T-helper 17 cell (primary cell): ENCODE results near the gene CAMSAP1. TPM values are rescaled to one million over a fixed set of nuclear protein-coding genes. Genes with fewer than 3 reads are reported as not detected.
A peak's percentile ranks its signal among the peaks of the same experiment; 100 is the strongest.

ENCODE experiments used
- ATAC-seq: fragments of 150-1000 bp; cut with Tn5 transposase; 2 replicates; pipeline ENCODE4 v1.10.0; 2021; ENCODE audit warnings: mild to moderate bottlenecking, moderate library complexity
- DNase-seq, 3 donors: peaks; one replicate each; pipeline versions ENCODE4 v3.0.0 to v3.0.0-alpha.2; 2020 to 2021
- H3K9me3 ChIP-seq: one replicate; pipeline ENCODE4 v1.7.0; 2013; ENCODE audit warnings: low read length, mild to moderate bottlenecking; ENCODE audit not compliant: control insufficient read depth, poor library complexity, severe bottlenecking
- H3K27ac Mint-ChIP-seq: one replicate; pipeline ENCODE4 v1.8.0; 2022; ENCODE audit warnings: mild to moderate bottlenecking, moderate library complexity, mixed read lengths
- H3K27me3 Mint-ChIP-seq: one replicate; pipeline ENCODE4 v1.8.0; 2022; ENCODE audit warnings: mixed read lengths
- H3K36me3 Mint-ChIP-seq: one replicate; pipeline ENCODE4 v1.8.0; 2022; ENCODE audit warnings: low read depth, mixed read lengths
- H3K4me1 Mint-ChIP-seq: one replicate; pipeline ENCODE4 v1.8.0; 2022; ENCODE audit warnings: mild to moderate bottlenecking, mixed read lengths
- H3K4me3 Mint-ChIP-seq: one replicate; pipeline ENCODE4 v1.8.0; 2022; ENCODE audit warnings: mild to moderate bottlenecking, moderate library complexity, mixed read lengths
- total RNA-seq, 4 donors: library from RNA in 2 of 4; stranded (reverse) in 2 of 4; gene quantifications; one replicate each; pipeline ENCODE4 v1.2.3 and lab custom pipeline; 2022 to 2026

The CAMSAP1 gene
- total RNA-seq, 2 donors from 2014 or later, result 32.6 to 39.3 TPM

GRCh38 chr9:135804581-135805421 is 102.5 kb downstream of the CAMSAP1 start:
- no peak overlapping the region for H3K4me3 Mint-ChIP-seq
- H3K36me3 Mint-ChIP-seq, result peaks cover 1% of the 10 kb centered on the region
- no peaks in the 10 kb centered on the region for H3K27me3 Mint-ChIP-seq
- DNase-seq, result no peak
- ATAC-seq, result no peak
- no peak overlapping the region for H3K27ac Mint-ChIP-seq
- H3K9me3 ChIP-seq, result no peaks in the 10 kb centered on the region
- peaks cover 9% of the 10 kb centered on the region for H3K4me1 Mint-ChIP-seq

GRCh38 chr9:135803441-135803840 is 103.9 kb downstream of the CAMSAP1 start:
- no peaks in the 10 kb centered on the region for H3K9me3 ChIP-seq
- no peak overlapping the region for H3K27ac Mint-ChIP-seq
- no peak overlapping the region for H3K4me3 Mint-ChIP-seq
- ATAC-seq (no peak), DNase-seq (no peak)
- no peaks in the 10 kb centered on the region for H3K27me3 Mint-ChIP-seq
- peaks cover 15% of the 10 kb centered on the region for H3K4me1 Mint-ChIP-seq
- no peaks in the 10 kb centered on the region for H3K36me3 Mint-ChIP-seq

- ATAC-seq (no peak), DNase-seq (no peak)
- H3K4me1 Mint-ChIP-seq, result peaks cover 16% of the 10 kb centered on the region
- no peaks in the 10 kb centered on the region for H3K36me3 Mint-ChIP-seq
- no peaks in the 10 kb centered on the region for H3K9me3 ChIP-seq
- H3K27me3 Mint-ChIP-seq, result no peaks in the 10 kb centered on the region
- no peak overlapping the region for H3K4me3 Mint-ChIP-seq
- no peak overlapping the region for H3K27ac Mint-ChIP-seq
These were observed 104.4 kb downstream of the CAMSAP1 start for GRCh38 chr9:135802876-135803419.

- Mint-ChIP-seq H3K27me3 (no peaks in the 10 kb centered on the region), H3K36me3 (no peaks in the 10 kb centered on the region), H3K27ac (no peak overlapping the region), H3K4me1 (peaks cover 20% of the 10 kb centered on the region), H3K4me3 (no peak overlapping the region)
- no peaks in the 10 kb centered on the region for H3K9me3 ChIP-seq
- ATAC-seq (no peak), DNase-seq (no peak)
These were observed 106.3 kb downstream of the CAMSAP1 start for GRCh38 chr9:135801070-135801469.

- H3K9me3 ChIP-seq, result no peaks in the 10 kb centered on the region
- Mint-ChIP-seq H3K4me3 (no peak overlapping the region), H3K36me3 (no peaks in the 10 kb centered on the region), H3K4me1 (peaks cover 14% of the 10 kb centered on the region), H3K27me3 (no peaks in the 10 kb centered on the region), H3K27ac (no peak overlapping the region)
- no peak for ATAC-seq
- DNase-seq, result no peak
These were observed 108.1 kb downstream of the CAMSAP1 start for GRCh38 chr9:135799261-135799660.

- no peaks in the 10 kb centered on the region for H3K9me3 ChIP-seq
- Mint-ChIP-seq H3K27me3 (no peaks in the 10 kb centered on the region), H3K27ac (peak overlapping the region; percentile 47), H3K36me3 (no peaks in the 10 kb centered on the region), H3K4me3 (peak overlapping the region; percentile 12), H3K4me1 (peaks cover 14% of the 10 kb centered on the region)
- no peak for ATAC-seq
- DNase-seq, result no peak
These were observed 109.1 kb downstream of the CAMSAP1 start for GRCh38 chr9:135798263-135798585.

GRCh38 chr9:135797507-135798262 is 109.7 kb downstream of the CAMSAP1 start:
- H3K27ac Mint-ChIP-seq, result peak overlapping the region; percentile 47
- H3K9me3 ChIP-seq, result no peaks in the 10 kb centered on the region
- H3K4me3 Mint-ChIP-seq, result no peak overlapping the region
- no peaks in the 10 kb centered on the region for H3K27me3 Mint-ChIP-seq
- no peak for ATAC-seq
- no peak for DNase-seq
- no peaks in the 10 kb centered on the region for H3K36me3 Mint-ChIP-seq
- peaks cover 14% of the 10 kb centered on the region for H3K4me1 Mint-ChIP-seq

GRCh38 chr9:135796784-135797485 is 110.4 kb downstream of the CAMSAP1 start:
- H3K9me3 ChIP-seq, result no peaks in the 10 kb centered on the region
- no peak overlapping the region for H3K27ac Mint-ChIP-seq
- H3K4me1 Mint-ChIP-seq, result peaks cover 14% of the 10 kb centered on the region
- H3K4me3 Mint-ChIP-seq, result no peak overlapping the region
- ATAC-seq (no peak), DNase-seq (no peak)
- no peaks in the 10 kb centered on the region for H3K36me3 Mint-ChIP-seq
- H3K27me3 Mint-ChIP-seq, result no peaks in the 10 kb centered on the region

GRCh38 chr9:135795391-135795790 is 112.0 kb downstream of the CAMSAP1 start:
- Mint-ChIP-seq H3K36me3 (no peaks in the 10 kb centered on the region), H3K27me3 (no peaks in the 10 kb centered on the region), H3K4me1 (peaks cover 14% of the 10 kb centered on the region), H3K27ac (no peak overlapping the region), H3K4me3 (no peak overlapping the region)
- ATAC-seq (no peak), DNase-seq (no peak)
- H3K9me3 ChIP-seq, result no peaks in the 10 kb centered on the region

- no peaks in the 10 kb centered on the region for H3K9me3 ChIP-seq
- Mint-ChIP-seq H3K36me3 (no peaks in the 10 kb centered on the region), H3K4me1 (peaks cover 14% of the 10 kb centered on the region), H3K4me3 (no peak overlapping the region), H3K27ac (peak overlapping the region; percentile 43), H3K27me3 (no peaks in the 10 kb centered on the region)
- DNase-seq, result no peak
- ATAC-seq, result no peak
These were observed 112.9 kb downstream of the CAMSAP1 start for GRCh38 chr9:135794361-135794885.

GRCh38 chr9:135794057-135794335 is 113.3 kb downstream of the CAMSAP1 start:
- no peak overlapping the region for H3K27ac Mint-ChIP-seq
- H3K36me3 Mint-ChIP-seq, result no peaks in the 10 kb centered on the region
- ATAC-seq, result no peak

GRCh38 chr9:135793221-135794056 is 113.9 kb downstream of the CAMSAP1 start:
- DNase-seq, result no peak
- no peaks in the 10 kb centered on the region for H3K9me3 ChIP-seq
- H3K36me3 Mint-ChIP-seq, result no peaks in the 10 kb centered on the region
- H3K27me3 Mint-ChIP-seq, result no peaks in the 10 kb centered on the region
- peaks cover 8% of the 10 kb centered on the region for H3K4me1 Mint-ChIP-seq
- H3K4me3 Mint-ChIP-seq, result no peak overlapping the region
- H3K27ac Mint-ChIP-seq, result no peak overlapping the region
- ATAC-seq, result no peak

More at GRCh38 chr9:135794057-135794335, 113.3 kb downstream of the CAMSAP1 start:
- no peak for DNase-seq
- no peaks in the 10 kb centered on the region for H3K9me3 ChIP-seq
- no peak overlapping the region for H3K4me3 Mint-ChIP-seq
- H3K27me3 Mint-ChIP-seq, result no peaks in the 10 kb centered on the region
- H3K4me1 Mint-ChIP-seq, result peaks cover 12% of the 10 kb centered on the region
